ENCODE data around the gene TFAM.
"Not testable (repeated sequence)": the region's sequence is repeated elsewhere in the genome, so short reads cannot be mapped to it uniquely, and the experiment has no call there.

Gene TFAM

DNA sequence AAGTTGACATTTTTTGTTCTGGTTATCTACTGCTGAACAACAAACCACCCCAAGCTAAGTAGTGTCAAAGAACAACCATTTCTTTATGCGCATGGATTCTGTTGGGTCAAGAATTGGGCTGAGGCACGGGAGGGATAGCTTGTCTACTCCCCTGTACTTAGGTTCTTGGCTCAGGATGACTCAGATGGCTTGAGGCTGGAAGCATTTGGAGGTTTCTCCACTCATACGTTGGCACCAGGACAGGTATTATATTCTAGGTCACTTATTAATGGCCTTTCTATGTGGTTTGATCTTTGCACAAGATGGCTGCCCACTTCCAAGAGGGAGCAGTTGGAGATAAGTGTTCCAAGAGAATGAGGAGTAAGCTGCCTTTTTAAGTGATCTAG lies 11.8 kb upstream of the TFAM start:
- DNase-seq = no peak

- no peak for DNase-seq
Measured at GRCh38 chr10:58382489-58382995, 2.7 kb upstream of the TFAM start.

GRCh38 chr10:58384095-58384494 lies 1.1 kb upstream of the TFAM start:
- peak; percentile 41 for DNase-seq

- DNase-seq = no peak
Measured at GRCh38 chr10:58384544-58384998, 639 bp upstream of the TFAM start.

DNA sequence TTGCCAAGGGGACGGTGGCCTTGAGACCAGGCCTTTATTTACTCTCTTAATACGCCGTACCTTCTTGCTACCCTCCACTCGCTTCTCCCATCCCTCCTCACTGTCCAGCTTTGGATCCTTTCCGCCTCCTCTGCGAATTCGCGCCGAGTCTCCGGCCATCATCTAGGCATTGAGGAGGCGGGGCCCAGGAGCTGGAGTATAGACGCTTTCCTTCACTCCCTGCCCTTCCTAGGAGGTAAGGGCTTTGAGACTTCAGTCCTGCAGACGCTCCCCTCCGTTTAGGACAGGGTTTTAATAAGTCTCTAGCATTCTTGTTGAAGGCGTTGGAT lies 538 bp downstream of the TFAM start:
- DNase-seq = peak; percentile 54

GRCh38 chr10:58389024-58389423 lies 3.8 kb downstream of the TFAM start:
- no peak for DNase-seq

GRCh38 chr10:58393317-58393716 lies 8.1 kb downstream of the TFAM start:
- DNase-seq = no peak

- DNase-seq = no peak
Measured at GRCh38 chr10:58394471-58394870, 9.3 kb downstream of the TFAM start.

GRCh38 chr10:58396057-58396456 lies 10.8 kb downstream of the TFAM start:
- DNase-seq = no peak

DNA sequence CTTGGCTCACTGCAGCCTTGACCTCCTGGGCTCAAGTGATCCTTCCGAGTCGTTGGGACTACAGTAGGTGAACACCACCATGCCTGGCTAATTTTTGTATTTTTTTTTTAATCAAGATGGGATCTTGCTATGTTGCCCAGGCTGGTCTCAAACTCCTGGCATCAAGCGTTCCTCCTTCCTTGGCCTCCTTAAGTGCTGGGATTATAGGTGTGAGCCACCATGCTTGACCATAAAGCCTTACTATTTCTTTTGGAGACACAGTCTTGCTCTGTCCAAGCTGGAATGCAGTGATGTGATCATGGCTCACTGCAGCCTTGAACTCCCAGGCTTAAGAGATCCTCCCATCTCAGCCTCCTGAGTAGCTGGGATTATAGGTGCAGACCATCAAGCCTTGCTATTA lies 12.6 kb downstream of the TFAM start:
- DNase-seq = no peak

DNA sequence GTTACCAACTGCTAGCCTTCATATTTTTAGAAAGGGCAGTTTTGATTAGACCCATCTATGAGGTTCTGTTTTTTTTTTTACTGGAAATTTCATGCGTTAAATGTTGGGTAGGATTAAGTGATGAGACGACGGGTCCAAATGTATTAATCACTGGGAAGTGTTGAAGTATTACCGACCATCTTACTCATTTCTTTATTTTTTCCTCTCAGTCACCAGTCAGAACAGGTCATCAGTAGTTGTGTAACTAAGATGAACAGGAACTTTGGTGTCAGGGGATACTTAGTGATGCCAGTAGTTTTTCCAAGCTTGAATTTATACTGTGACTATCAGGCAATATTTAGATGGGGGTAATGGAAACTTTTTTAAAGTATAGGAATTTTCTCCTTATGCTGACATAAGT lies 14.2 kb downstream of the TFAM start:
- no peak for DNase-seq

DNA sequence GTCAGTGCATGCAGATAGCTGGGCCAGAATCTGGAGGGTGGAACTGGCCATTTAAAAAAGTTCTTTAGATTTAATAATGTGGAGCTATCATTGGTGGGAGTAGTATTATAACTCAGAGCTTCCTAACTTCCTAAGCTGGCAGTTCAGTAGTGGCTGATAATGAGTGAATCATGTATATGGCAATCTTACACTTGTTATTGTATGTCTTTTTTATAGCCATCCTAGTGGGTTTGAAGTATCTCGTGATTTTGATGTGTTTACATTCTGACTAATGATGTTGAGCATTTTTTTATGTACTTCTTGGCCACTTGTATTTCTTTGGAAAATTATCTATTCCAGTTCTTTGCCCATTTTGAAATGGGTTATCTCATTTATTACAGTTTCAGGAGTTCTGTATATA lies 15.4 kb downstream of the TFAM start:
- no peak for DNase-seq

GRCh38 chr10:58404001-58404400 lies 18.8 kb downstream of the TFAM start:
- DNase-seq = no peak

DNA sequence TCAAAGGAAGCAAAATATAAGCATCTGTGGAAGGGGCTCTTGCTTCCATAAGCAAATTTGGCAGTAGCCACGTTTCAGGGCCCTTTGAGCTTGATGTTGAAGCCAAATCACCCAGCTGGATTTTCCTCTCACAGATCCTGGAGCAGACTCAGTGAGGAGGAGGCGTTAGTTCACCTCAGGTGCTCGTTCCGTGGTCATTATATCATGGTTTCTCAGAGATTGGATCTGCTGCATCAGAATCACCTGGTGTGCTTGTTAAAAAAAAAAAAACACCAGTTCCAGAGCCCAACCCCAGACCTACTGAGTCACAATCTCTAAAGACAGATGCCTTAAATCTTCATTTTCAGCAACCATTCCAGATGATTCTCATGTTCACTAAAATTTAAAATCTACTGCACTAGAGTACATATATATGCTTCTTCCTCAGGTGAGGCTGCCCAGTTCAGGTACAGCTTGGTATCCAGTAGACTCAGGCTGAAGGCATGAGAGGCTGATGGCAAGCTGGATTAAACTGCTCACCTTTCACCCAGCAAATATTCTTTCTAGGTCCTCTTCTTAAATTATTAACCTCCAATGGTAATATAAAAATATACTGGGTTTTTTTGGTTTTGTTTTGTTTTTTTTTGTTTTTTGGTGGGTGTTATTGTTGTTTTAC lies 24.9 kb downstream of the TFAM start:
- no peak for DNase-seq

GRCh38 chr10:58412502-58412961 lies 27.3 kb downstream of the TFAM start:
- no peak for DNase-seq

DNA sequence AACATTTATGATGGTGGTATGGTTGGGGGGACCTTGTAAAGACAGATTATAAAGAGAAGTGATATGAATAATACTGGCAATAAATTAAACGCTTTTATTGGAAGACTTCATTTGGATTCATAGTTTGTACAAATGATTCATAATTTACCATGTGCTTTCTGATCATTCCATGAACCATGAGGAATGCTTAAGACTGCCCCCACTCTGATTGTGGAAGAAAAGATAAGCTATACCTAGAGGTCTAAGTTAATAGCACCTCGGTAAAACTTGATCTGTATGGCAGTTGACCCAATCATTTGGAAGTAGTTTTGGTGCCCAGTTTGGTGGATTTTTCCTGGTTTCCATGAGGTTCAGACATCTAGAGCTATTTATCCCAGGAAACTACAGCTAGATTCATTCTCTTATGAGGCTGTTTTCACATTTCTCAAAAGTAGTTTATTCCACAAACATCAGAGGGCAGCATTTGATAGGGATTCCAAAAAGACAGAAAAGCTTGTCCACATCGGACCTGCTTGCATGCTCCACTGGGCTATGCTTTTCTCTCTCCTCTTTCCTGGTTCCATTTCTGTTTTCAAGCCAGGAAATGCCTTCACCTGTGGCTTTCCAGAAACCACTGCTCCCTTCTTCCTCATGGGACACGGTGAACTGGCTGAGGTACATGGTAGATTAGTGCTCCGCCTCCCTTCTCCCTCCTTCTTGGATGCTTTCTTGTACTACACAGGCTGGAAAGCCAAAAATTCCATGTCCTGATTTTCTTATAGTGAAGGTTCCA lies 29.2 kb downstream of the TFAM start:
- no peak for DNase-seq

GRCh38 chr10:58415757-58416156 lies 30.5 kb downstream of the TFAM start:
- DNase-seq = no peak

DNA sequence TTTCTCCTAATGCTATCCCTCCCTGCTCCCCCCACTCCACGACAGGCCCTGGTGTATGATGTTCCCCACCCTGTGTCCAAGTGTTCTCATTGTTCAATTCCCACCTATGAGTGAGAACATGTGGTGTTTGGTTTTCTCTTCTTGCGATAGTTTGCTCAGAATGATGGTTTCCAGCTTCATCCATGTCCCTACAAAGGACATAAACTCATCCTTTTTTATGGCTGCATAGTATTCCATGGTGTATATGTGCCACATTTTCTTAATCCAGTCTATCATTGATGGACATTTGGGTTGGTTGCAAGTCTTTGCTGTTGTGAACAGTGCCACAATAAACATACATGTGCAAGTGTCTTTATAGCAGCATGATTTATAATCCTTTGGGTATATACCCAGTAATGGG lies 32.7 kb downstream of the TFAM start:
- DNase-seq = not testable (repeated sequence)

DNA sequence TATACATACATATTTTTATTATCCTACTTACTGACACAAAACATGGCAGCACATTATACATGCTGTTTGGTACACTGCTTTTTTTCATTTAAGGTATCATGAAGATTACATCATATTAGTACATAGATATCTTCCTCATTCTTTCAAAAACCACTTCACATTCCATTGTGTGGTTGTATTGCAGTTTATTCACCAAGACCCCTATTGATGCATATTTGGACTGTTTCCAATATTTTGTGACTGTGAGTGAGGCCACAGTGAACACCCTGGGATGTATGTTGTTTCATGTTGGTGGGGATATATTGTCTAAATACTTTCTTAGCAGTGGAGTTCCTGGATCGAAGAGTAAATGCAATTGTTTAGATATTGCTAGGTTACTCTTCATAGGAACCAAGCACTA lies 39.0 kb downstream of the TFAM start:
- DNase-seq = no peak

DNA sequence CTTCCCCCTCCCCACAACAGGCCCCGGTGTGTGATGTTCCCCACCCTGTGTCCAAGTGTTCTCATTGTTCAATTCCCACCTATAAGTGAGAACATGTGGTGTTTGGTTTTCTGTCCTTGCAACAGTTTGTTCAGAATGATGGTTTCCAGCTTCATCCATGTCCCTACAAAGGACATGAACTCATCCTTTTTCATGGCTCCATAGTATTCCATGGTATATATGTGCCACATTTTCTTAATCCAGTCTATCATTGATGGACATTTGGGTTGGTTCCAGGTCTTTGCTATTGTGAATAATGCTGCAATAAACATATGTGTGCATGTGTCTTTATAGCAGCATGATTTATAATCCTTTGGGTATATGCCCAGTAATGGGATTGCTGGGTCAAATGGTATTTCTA lies 43.2 kb downstream of the TFAM start:
- not testable (repeated sequence) for DNase-seq

DNA sequence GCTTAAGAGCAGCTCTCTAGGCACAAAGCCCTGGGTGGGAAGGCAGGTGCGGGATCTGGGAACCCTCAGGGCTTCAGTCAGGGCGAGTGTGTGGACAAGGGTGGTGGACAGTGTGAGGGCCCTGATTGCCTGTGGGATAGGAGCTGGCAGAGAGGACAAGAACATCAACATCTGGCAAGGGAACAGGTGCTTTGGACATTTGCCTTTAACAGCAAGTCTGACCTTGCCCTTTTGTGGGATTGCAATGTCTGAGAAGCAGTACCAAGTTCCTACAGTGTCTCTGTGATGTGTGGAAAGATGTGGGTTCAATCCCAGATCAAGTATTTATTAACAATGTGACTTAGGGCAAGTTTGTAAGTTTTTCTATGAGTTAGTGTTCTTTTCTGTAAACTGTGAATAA lies 46.7 kb downstream of the TFAM start:
- no peak for DNase-seq

DNA sequence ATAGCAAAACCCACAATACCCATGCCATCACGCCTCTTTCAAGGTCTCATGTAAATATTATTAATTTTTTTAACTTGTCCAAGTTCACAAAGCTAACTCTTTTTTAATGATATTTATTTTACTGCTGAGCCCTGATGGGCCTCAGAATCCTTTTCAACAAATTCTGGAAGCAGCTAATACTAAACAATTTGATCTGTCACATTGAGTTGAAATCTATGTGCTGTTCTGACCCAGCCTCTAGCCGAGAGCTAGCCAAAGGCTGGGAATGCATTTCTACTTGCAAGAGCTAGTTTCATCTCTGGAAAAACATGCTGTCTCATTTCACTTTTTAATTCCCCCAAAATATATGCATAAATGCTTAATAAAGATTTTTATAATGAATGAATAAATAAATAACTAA lies 47.9 kb downstream of the TFAM start:
- DNase-seq = no peak

- no peak for DNase-seq
Measured at GRCh38 chr10:58433571-58433970, 48.4 kb downstream of the TFAM start.

GRCh38 chr10:58435297-58435985 lies 50.2 kb downstream of the TFAM start:
- no peak for DNase-seq
